Measurements from ENCODE around the gene INSYN2A.

GRCh38 chr10:127186813-127187212, 9.6 kb downstream of the INSYN2A start:
- TF ChIP-seq CTCF (IDR thresholded peaks at IDR 0.05 in 8 of 11, conservative IDR thresholded peaks at IDR 0.05 in 3 of 11) (no peak), POLR2A (IDR thresholded peaks at IDR 0.05) (no peak), POLR2AphosphoS5 (IDR thresholded peaks at IDR 0.05) (no peak)
